HCT116 (cell line): ENCODE data around the gene CNTN2. TPM values are rescaled to one million over a fixed set of nuclear protein-coding genes. Genes with fewer than 3 reads are reported as not detected.

ENCODE experiments used
- ATAC-seq: fragments of 200-7000 bp; cut with Tn5 transposase; 2 replicates; pipeline ENCODE4 v1.9.1; 2020; ENCODE audit warnings: mild to moderate bottlenecking, moderate library complexity
- BruUV-seq: library from RNA; stranded (reverse); fragments of 400-500 nt; replicated peaks from 2 replicates; lab custom pipeline; 2021; lab: Mats Ljungman, UMichigan
- CTCF ChIA-PET: fragments of 300-600 bp; sonication (Branson Sonifier 250); formaldehyde crosslinking; loops from one replicate; lab custom pipeline; 2021; ENCODE audit warnings: antibody characterized with exemption; lab: Charles Lee
- POLR2A ChIA-PET: fragments of 300-600, 350-600 bp; sonication (Branson Sonifier 250); formaldehyde crosslinking; loops from one replicate; lab custom pipeline; 2021; ENCODE audit warnings: antibody characterized with exemption; lab: Charles Lee
- RAD21 ChIA-PET, 2 experiments: fragments of 300-600 bp; sonication (Branson Sonifier 250); formaldehyde crosslinking; loops; one replicate each; lab custom pipeline; 2023; ENCODE audit warnings: low total read pairs in 2 of 2; ENCODE audit not compliant: uncharacterized antibody in 2 of 2, unreplicated experiment in 2 of 2, low non-redundant PET in 1 of 2; lab: Charles Lee
- DNase-seq: peaks from one replicate; pipeline ENCODE4 v3.0.0-alpha.2; 2010; ENCODE audit warnings: low read depth, low spot score
- H2AFZ ChIP-seq: fragments of 200-600 bp; shearing (Covaris generic), sonication (generic); 2 replicates; pipeline ENCODE4 v1.6.1; 2017; ENCODE audit warnings: low read depth, mixed run types, mixed read lengths, antibody characterized with exemption, low read length; ENCODE audit not compliant: poor library complexity, severe bottlenecking
- H3K27ac ChIP-seq: 2 replicates; pipeline ENCODE4 v1.5.1; 2012; ENCODE audit warnings: low read depth, low read length
- H3K27me3 ChIP-seq: fragments of 200-600 bp; sonication (generic); 2 replicates; pipeline ENCODE4 v1.6.1; 2016; ENCODE audit warnings: mixed run types, low read length, mixed read lengths; ENCODE audit not compliant: insufficient read depth
- H3K36me3 ChIP-seq, 2 experiments: fragments of 200-500 bp in 1 of 2; fragments of 200-600 bp in 1 of 2; sonication (Bioruptor generic) in 1 of 2; sonication (generic) in 1 of 2; 2 replicates each; pipeline versions ENCODE4 v1.5.1 to v1.6.1; 2014 to 2016; ENCODE audit warnings: low read length in 2 of 2, inconsistent platforms in 1 of 2, mixed read lengths in 1 of 2, mixed run types in 1 of 2; ENCODE audit not compliant: insufficient read depth in 2 of 2, control insufficient read depth in 1 of 2
- H3K4me1 ChIP-seq, 2 experiments: fragments of 200-600 bp in 1 of 2; sonication (generic) in 1 of 2; 2 replicates each; pipeline versions ENCODE4 v1.5.1 to v1.6.1; 2012 to 2017; ENCODE audit warnings: low read length in 2 of 2, inconsistent platforms in 1 of 2, mild to moderate bottlenecking in 1 of 2, mixed read lengths in 1 of 2, mixed run types in 1 of 2, moderate library complexity in 1 of 2; ENCODE audit not compliant: insufficient read depth in 2 of 2, control insufficient read depth in 1 of 2
- H3K4me2 ChIP-seq: fragments of 200-600 bp; sonication (generic); 2 replicates; pipeline ENCODE4 v1.6.1; 2017; ENCODE audit warnings: mixed run types, low read length, mixed read lengths
- H3K4me3 ChIP-seq, 2 experiments: fragments of 200-600 bp in 1 of 2; sonication (generic) in 1 of 2; replicated peaks in 1 of 2; 2 replicates each; pipeline ENCODE4 v1.5.1; 2011 to 2016; ENCODE audit warnings: low read length in 2 of 2, control low read depth in 1 of 2, low read depth in 1 of 2, mild to moderate bottlenecking in 1 of 2, mixed read lengths in 1 of 2, mixed run types in 1 of 2
- H3K79me2 ChIP-seq: fragments of 200-600 bp; sonication (generic); 2 replicates; pipeline ENCODE4 v1.6.1; 2017; ENCODE audit warnings: mild to moderate bottlenecking, mixed run types, low read length, moderate library complexity, mixed read lengths; ENCODE audit not compliant: insufficient read depth
- H3K9ac ChIP-seq: fragments of 200-600 bp; sonication (generic); 2 replicates; pipeline ENCODE4 v1.6.1; 2016; ENCODE audit warnings: low read length, mixed read lengths
- H3K9me2 ChIP-seq: fragments of 200-600 bp; sonication (generic), shearing (Covaris generic); 2 replicates; pipeline ENCODE4 v1.6.1; 2017; ENCODE audit warnings: mixed run types, mild to moderate bottlenecking, moderate library complexity; ENCODE audit not compliant: insufficient read depth
- H3K9me3 ChIP-seq, 2 experiments: fragments of 200-500 bp in 1 of 2; fragments of 200-600 bp in 1 of 2; sonication (Bioruptor generic) in 1 of 2; sonication (generic) in 1 of 2; 2 replicates each; pipeline ENCODE4 v1.6.1; 2014 to 2017; ENCODE audit warnings: low read length in 2 of 2, mixed read lengths in 2 of 2, inconsistent platforms in 1 of 2, low read depth in 1 of 2, mild to moderate bottlenecking in 1 of 2, mixed run types in 1 of 2, moderate library complexity in 1 of 2; ENCODE audit not compliant: control insufficient read depth in 1 of 2, insufficient read depth in 1 of 2
- H4K20me1 ChIP-seq: fragments of 200-600 bp; sonication (generic), shearing (Covaris generic); 2 replicates; pipeline ENCODE4 v1.6.1; 2017; ENCODE audit warnings: mixed run types, mild to moderate bottlenecking, moderate library complexity; ENCODE audit not compliant: insufficient read depth
- ATF3 ChIP-seq: IDR thresholded peaks from 2 replicates; pipeline ENCODE4 v1.6.1; 2012
- CBX3 ChIP-seq: IDR thresholded peaks from 2 replicates; pipeline ENCODE4 v1.6.1; 2012; ENCODE audit warnings: low read depth
- EGR1 ChIP-seq: IDR thresholded peaks from 2 replicates; pipeline ENCODE4 v1.6.1; 2012; ENCODE audit warnings: low read depth
- ELF1 ChIP-seq: IDR thresholded peaks from 2 replicates; pipeline ENCODE4 v1.6.1; 2012; ENCODE audit warnings: low read depth, borderline replicate concordance
- EZH2 ChIP-seq: fragments of 200-600 bp; sonication (generic); IDR thresholded peaks from 2 replicates; pipeline ENCODE4 v1.6.1; 2017; ENCODE audit warnings: antibody characterized with exemption, mixed run types
- EZH2phosphoT487 ChIP-seq: fragments of 200-600 bp; IDR thresholded peaks from 2 replicates; pipeline ENCODE4 v1.6.1; 2018; ENCODE audit warnings: antibody characterized with exemption, borderline replicate concordance
- FOSL1 ChIP-seq: IDR thresholded peaks from 2 replicates; pipeline ENCODE4 v1.6.1; 2012; ENCODE audit warnings: low read depth
- JUND ChIP-seq: IDR thresholded peaks from 2 replicates; pipeline ENCODE4 v1.6.1; 2012
- POLR2A ChIP-seq: IDR thresholded peaks from 2 replicates; pipeline ENCODE4 v1.7.0; 2011; ENCODE audit warnings: borderline replicate concordance; ENCODE audit not compliant: insufficient read depth, insufficient read length; ENCODE audit errors: extremely low read depth
- POLR2AphosphoS5 ChIP-seq: IDR thresholded peaks from 2 replicates; pipeline ENCODE4 v1.6.1; 2011; ENCODE audit warnings: mild to moderate bottlenecking, low read depth, low read length, moderate library complexity
- REST ChIP-seq: IDR thresholded peaks from 2 replicates; pipeline ENCODE4 v1.6.1; 2012; ENCODE audit warnings: low read depth
- SP1 ChIP-seq: IDR thresholded peaks from 2 replicates; pipeline ENCODE4 v1.6.1; 2012; ENCODE audit warnings: low read depth
- YY1 ChIP-seq: IDR thresholded peaks from 2 replicates; pipeline ENCODE4 v1.6.1; 2011; ENCODE audit warnings: low read length, low read depth, moderate library complexity, mild to moderate bottlenecking; ENCODE audit not compliant: insufficient replicate concordance; ENCODE audit errors: extremely low read depth
- ZNF274 ChIP-seq: fragments of 200-500 bp; sonication (Bioruptor generic); IDR thresholded peaks from 2 replicates; pipeline ENCODE4 v1.6.1; 2014; ENCODE audit warnings: mild to moderate bottlenecking, low read depth, low read length, inconsistent platforms
- intact Hi-C: fragments of 100-400 bp; cut with micrococcal nuclease; formaldehyde crosslinking; loops from 2 replicates; pipeline ENCODE4 v1.10.0; 2022
- total RNA-seq: library from RNA; stranded (reverse); gene quantifications from one replicate; pipeline ENCODE4 v1.2.1, GENCODE V29; 2021; ENCODE audit not compliant: unreplicated experiment

The CNTN2 gene
- total RNA-seq, 1 experiment from 2014 or later: 0.15 TPM

DNA sequence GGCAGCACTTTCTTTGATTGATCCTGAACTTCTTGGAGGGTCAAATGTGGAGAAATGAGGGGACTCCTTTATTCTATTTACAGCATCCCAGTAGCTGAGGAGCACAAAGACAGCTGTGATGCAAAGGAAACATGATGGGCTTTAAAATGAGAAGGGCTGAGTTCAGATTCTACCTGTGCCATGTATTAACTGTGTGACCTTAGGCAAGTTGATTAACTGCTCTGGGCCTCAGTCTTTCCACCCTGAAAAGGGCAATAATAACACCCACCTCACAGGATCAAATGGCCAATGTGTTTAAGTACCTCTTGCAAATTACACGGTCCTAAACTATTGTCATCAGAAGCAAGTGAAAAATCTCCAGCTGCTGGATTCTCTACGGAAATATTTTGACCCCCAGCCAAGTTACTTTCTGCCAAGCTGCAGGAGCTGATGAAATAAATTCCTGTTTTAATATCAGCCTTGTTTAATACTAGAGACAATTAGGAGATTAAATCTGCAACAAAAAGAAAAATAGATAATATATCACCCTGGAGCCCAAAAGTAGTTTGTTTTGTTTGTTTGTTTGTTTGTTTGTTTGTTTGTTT, 25.5 kb downstream of the CNTN2 start:
- H3K4me3 ChIP-seq: no peak overlapping the region
- TF ChIP-seq JUND (no peak), EZH2phosphoT487 (no peak), CBX3 (no peak), POLR2A (no peak), ATF3 (no peak), SP1 (no peak), ELF1 (no peak), POLR2AphosphoS5 (no peak)
- TF ChIP-seq, all 23 proteins: peak for 0
- Histone ChIP-seq H4K20me1 (no peaks in the 10 kb centered on the region), H3K9me2 (no peaks in the 10 kb centered on the region), H3K4me1 (no peaks in the 10 kb centered on the region), H3K9ac (no peak overlapping the region), H3K4me2 (no peak overlapping the region), H3K9me3 (no peaks in the 10 kb centered on the region), H3K27ac (no peak overlapping the region), H3K27me3 (no peaks in the 10 kb centered on the region), H3K36me3 (no peaks in the 10 kb centered on the region), H3K79me2 (no peaks in the 10 kb centered on the region), H2AFZ (no peak overlapping the region)
- no peak for DNase-seq
- RAD21 ChIA-PET: no interaction called here
- POLR2A ChIA-PET: no interaction called here
- CTCF ChIA-PET: no interaction called here
- no TSS peak for BruUV-seq
- intact Hi-C loops: no loop called here
- ATAC-seq: no peak

- intact Hi-C loops: no loop called here
- ChIA-PET POLR2A (no interaction called here), CTCF (interaction anchor here (0.7 kb wide), 1 partner anchor 8 kb away, joined by 3 read pairs; no protein-coding TSS in a partner anchor), RAD21 (no interaction called here)
- BruUV-seq: no TSS peak
- no peak overlapping the region for H3K4me3 ChIP-seq
- no peak overlapping the region for H3K4me2 ChIP-seq
- H4K20me1 ChIP-seq: no peaks in the 10 kb centered on the region
- no peaks in the 10 kb centered on the region for H3K79me2 ChIP-seq
- DNase-seq (no peak), ATAC-seq (no peak)
- H3K36me3 ChIP-seq: no peaks in the 10 kb centered on the region
- no peak overlapping the region for H3K27ac ChIP-seq
- TF ChIP-seq EZH2: no peak
- no peak for TF ChIP-seq EGR1
- no peak for TF ChIP-seq REST
- TF ChIP-seq POLR2A: no peak
- no peak for TF ChIP-seq YY1
- no peak for TF ChIP-seq ZNF274
- no peak for TF ChIP-seq POLR2AphosphoS5
- no peak for TF ChIP-seq FOSL1
- H3K4me1 ChIP-seq: no peaks in the 10 kb centered on the region
- H3K9ac ChIP-seq: no peak overlapping the region
- no peak overlapping the region for H2AFZ ChIP-seq
- H3K9me2 ChIP-seq: no peaks in the 10 kb centered on the region
- H3K27me3 ChIP-seq: no peaks in the 10 kb centered on the region
- no peaks in the 10 kb centered on the region for H3K9me3 ChIP-seq
These were observed 26.5 kb downstream of the CNTN2 start for GRCh38 chr1:205069371-205070125.
